ENCODE results near the gene NUDT16L1. TPM values are rescaled to one million over a fixed set of nuclear protein-coding genes. Genes with fewer than 3 reads are reported as not detected.
"Not testable (repeated sequence)": the region's sequence is repeated elsewhere in the genome, so short reads cannot be mapped to it uniquely, and the experiment has no call there.

The NUDT16L1 gene
- total RNA-seq = 10 to 100 TPM; 11.1 to 16.2 TPM
- 10 to 100 TPM; 25.2 to 28.3 TPM for polyA plus RNA-seq
- long read RNA-seq, donor 1, transcript NUDT16L1-201 (3 exons, 1,349 nt) = major isoform, 61 of 72 reads
- long read RNA-seq, donor 1, transcript NUDT16L1-204 (3 exons, 1,406 nt) = minor isoform, 6 of 72 reads
- long read RNA-seq, donor 1, partial matches to known transcripts = 4 of 72 reads
- long read RNA-seq, donor 1, other reads (novel, unspliced or antisense) = 1 of 72 reads
- long read RNA-seq, donor 2, transcript NUDT16L1-201 (3 exons, 1,349 nt) = major isoform, 11 of 13 reads
- long read RNA-seq, donor 2, partial matches to known transcripts = 0 of 13 reads
- long read RNA-seq, donor 2, other reads (novel, unspliced or antisense) = 1 of 13 reads

- 0% methylated on average over 63 to 91 of the region's 91 CpGs for WGBS, 2 donors
- intact Hi-C loops (cut with DNase I) = loop anchor here (1.0 to 5.0 kb wide), 4 partner anchors 74 to 264 kb away; partner anchors contain the start of genes SEC14L5 (in 1 of the 2), UBALD1 (in 1 of the 2) and ZNF500 (in 1 of the 2)
- H3K27me3 ChIP-seq (ENCODE audit: control insufficient read depth in 1 of 2, insufficient read depth in 2 of 2, low read length in 1 of 2) = no peaks in the 10 kb centered on the region
- peaks cover 0 to 3% of the 10 kb centered on the region in 2 donors for H3K36me3 ChIP-seq (ENCODE audit: control insufficient read depth in 1 of 2, insufficient read depth in 2 of 2, low read length in 1 of 2)
- H3K4me1 ChIP-seq (ENCODE audit: control insufficient read depth in 1 of 2, insufficient read depth in 2 of 2, low read length in 2 of 2) = no peaks in the 10 kb centered on the region
- H3K9me3 ChIP-seq (ENCODE audit: control insufficient read depth, low read length) = no peaks in the 10 kb centered on the region
- peak within 1 kb of the TSS; percentile 55 to 74 for H3K4me3 ChIP-seq (ENCODE audit: low read length in 2 of 2)
- peak; percentile 98 to 99 for DNase-seq
- peak within 1 kb of the TSS in 1 of 2 donors; percentile 62 for H3K27ac ChIP-seq (ENCODE audit: low read depth in 1 of 2, low read length in 2 of 2)
- ATAC-seq (ENCODE audit: low FRiP score) = peak; percentile 95
These were observed at the start of gene NUDT16L1 for GRCh38 chr16:4693296-4693955. TSS of gene NUDT16L1 (plus strand) at chr16:4693562. CDS start at chr16:4693727, 165 bp downstream.

DNA sequence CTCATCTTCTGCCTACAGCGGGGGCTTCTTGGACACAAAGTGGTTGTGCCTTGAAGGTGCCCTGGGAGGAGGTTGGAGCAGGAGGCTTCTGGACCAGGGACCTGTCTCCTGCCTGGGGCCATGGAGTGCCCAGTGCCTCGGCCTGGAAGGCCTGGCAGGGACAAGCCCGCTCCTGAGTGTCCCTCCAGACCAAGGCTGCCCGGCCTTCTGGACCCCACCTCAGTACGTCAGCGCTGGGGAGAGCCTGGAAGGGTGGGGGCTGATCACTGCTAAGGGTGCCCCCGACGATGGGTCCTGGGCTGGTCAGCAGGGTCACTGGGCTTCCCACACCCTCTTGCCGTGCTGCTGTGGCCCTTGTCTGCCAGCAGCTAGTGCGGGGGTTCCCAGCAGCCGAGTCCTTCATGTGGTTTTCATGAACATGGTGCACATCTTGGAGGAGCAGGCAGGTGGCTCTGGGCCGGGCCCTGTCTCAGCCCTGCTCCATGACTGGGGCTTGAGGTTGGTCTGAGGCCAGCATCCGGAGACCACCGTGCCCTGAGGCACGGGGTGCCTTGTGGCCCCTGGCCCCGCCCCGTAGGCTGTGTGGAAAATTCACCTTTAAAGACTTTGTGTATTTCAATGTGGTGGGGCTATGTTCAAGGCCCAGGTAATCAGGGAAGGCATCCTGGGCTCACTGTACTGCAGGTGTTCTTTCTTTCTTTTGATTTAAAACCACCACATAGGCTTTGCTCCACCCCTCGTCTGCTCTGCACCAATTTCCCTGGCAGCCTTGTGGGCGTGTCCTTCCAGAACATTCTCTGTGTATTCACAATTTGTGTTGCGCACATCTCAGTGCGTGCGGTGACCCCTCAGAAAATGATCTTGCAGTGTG, 46.4 kb upstream of the NUDT16L1 start:
- ATAC-seq (ENCODE audit: low FRiP score) = no peak
- 95% methylated on average over 22 of the region's 22 CpGs for WGBS, 2 donors
- no peaks in the 10 kb centered on the region for H3K4me1 ChIP-seq (ENCODE audit: control insufficient read depth in 1 of 2, insufficient read depth in 2 of 2, low read length in 2 of 2)

GRCh38 chr16:4647644-4647980, 45.8 kb upstream of the NUDT16L1 start:
- H3K27ac ChIP-seq (ENCODE audit: low read depth in 1 of 2, low read length in 2 of 2) = no peak overlapping the region
- intact Hi-C loops (cut with DNase I) = no loop called here
- no peaks in the 10 kb centered on the region for H3K9me3 ChIP-seq (ENCODE audit: control insufficient read depth, low read length)
- H3K36me3 ChIP-seq (ENCODE audit: control insufficient read depth in 1 of 2, insufficient read depth in 2 of 2, low read length in 1 of 2) = peaks cover 0 to 2% of the 10 kb centered on the region in 2 donors
- 94 to 97% methylated on average over 8 of the region's 8 CpGs for WGBS, 2 donors
- H3K4me1 ChIP-seq (ENCODE audit: control insufficient read depth in 1 of 2, insufficient read depth in 2 of 2, low read length in 2 of 2) = no peaks in the 10 kb centered on the region
- H3K4me3 ChIP-seq (ENCODE audit: low read length in 2 of 2) = no peak overlapping the region
- H3K27me3 ChIP-seq (ENCODE audit: control insufficient read depth in 1 of 2, insufficient read depth in 2 of 2, low read length in 1 of 2) = no peaks in the 10 kb centered on the region
- ATAC-seq (ENCODE audit: low FRiP score) (no peak), DNase-seq (no peak)

More for the DNA sequence above, 46.4 kb upstream of the NUDT16L1 start:
- Histone ChIP-seq H3K36me3 (ENCODE audit: control insufficient read depth in 1 of 2, insufficient read depth in 2 of 2, low read length in 1 of 2) (peaks cover 0 to 2% of the 10 kb centered on the region in 2 donors), H3K27me3 (ENCODE audit: control insufficient read depth in 1 of 2, insufficient read depth in 2 of 2, low read length in 1 of 2) (no peaks in the 10 kb centered on the region), H3K9me3 (ENCODE audit: control insufficient read depth, low read length) (no peaks in the 10 kb centered on the region), H3K4me3 (ENCODE audit: low read length in 2 of 2) (no peak overlapping the region), H3K27ac (ENCODE audit: low read depth in 1 of 2, low read length in 2 of 2) (no peak overlapping the region)
- DNase-seq = no peak
- intact Hi-C loops (cut with DNase I) = no loop called here

GRCh38 chr16:4648917-4649316, 44.4 kb upstream of the NUDT16L1 start:
- no peak for ATAC-seq (ENCODE audit: low FRiP score)

GRCh38 chr16:4649744-4650442, 43.5 kb upstream of the NUDT16L1 start:
- Histone ChIP-seq H3K4me3 (ENCODE audit: low read length in 2 of 2) (no peak overlapping the region), H3K4me1 (ENCODE audit: control insufficient read depth in 1 of 2, insufficient read depth in 2 of 2, low read length in 2 of 2) (no peaks in the 10 kb centered on the region), H3K27ac (ENCODE audit: low read depth in 1 of 2, low read length in 2 of 2) (no peak overlapping the region), H3K36me3 (ENCODE audit: control insufficient read depth in 1 of 2, insufficient read depth in 2 of 2, low read length in 1 of 2) (peaks cover 0 to 2% of the 10 kb centered on the region in 2 donors), H3K27me3 (ENCODE audit: control insufficient read depth in 1 of 2, insufficient read depth in 2 of 2, low read length in 1 of 2) (no peaks in the 10 kb centered on the region), H3K9me3 (ENCODE audit: control insufficient read depth, low read length) (no peaks in the 10 kb centered on the region)
- intact Hi-C loops (cut with DNase I) = loop anchor here in 1 of 2 donors (10.0 kb wide), 1 partner anchor 65 kb away; no protein-coding TSS in a partner anchor
- ATAC-seq (ENCODE audit: low FRiP score) (no peak), DNase-seq (no peak)
- WGBS, 2 donors = 94% methylated on average over 25 of the region's 25 CpGs

More at GRCh38 chr16:4648917-4649316, 44.4 kb upstream of the NUDT16L1 start:
- intact Hi-C loops (cut with DNase I) = no loop called here
- Histone ChIP-seq H3K4me3 (ENCODE audit: low read length in 2 of 2) (no peak overlapping the region), H3K4me1 (ENCODE audit: control insufficient read depth in 1 of 2, insufficient read depth in 2 of 2, low read length in 2 of 2) (no peaks in the 10 kb centered on the region), H3K27ac (ENCODE audit: low read depth in 1 of 2, low read length in 2 of 2) (no peak overlapping the region), H3K9me3 (ENCODE audit: control insufficient read depth, low read length) (no peaks in the 10 kb centered on the region), H3K36me3 (ENCODE audit: control insufficient read depth in 1 of 2, insufficient read depth in 2 of 2, low read length in 1 of 2) (peaks cover 0 to 2% of the 10 kb centered on the region in 2 donors), H3K27me3 (ENCODE audit: control insufficient read depth in 1 of 2, insufficient read depth in 2 of 2, low read length in 1 of 2) (no peaks in the 10 kb centered on the region)
- 92% methylated on average over 13 of the region's 13 CpGs for WGBS, 2 donors
- DNase-seq = no peak

DNA sequence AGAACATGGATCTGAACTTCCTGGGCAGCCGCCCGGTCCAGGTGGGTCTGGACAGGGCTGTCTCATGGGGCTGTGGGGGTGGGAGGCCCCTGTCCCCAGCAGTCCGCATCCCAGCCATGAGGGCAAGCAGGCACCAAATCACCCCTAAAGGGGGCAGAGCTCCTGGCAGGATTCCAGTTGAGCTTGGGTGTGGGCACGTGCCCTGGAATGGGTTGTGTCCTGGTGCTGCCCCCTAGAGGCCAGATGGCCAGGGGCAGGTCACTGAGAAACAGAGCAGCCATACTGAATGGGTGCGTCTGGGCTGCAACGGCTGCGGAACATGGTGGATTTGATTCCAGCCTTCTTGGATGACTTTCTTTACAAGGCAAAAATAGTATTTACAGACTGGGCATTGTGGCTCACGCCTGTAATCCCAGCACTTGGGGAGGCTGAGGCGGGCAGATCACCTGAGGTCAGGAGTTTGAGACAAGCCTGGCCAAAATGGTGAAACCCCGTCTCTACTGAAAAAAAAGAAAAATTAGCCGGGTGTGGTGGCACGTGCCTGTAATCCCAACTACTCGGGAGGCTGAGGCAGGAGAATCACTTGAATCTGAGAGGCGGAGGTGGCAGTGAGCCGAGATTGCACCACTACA, 42.8 kb upstream of the NUDT16L1 start:
- intact Hi-C loops (cut with DNase I) = loop anchor here in 1 of 2 donors (10.0 kb wide), 1 partner anchor 64 kb away; no protein-coding TSS in a partner anchor
- peak in 1 of 2 donors; percentile 73 for DNase-seq
- H3K4me3 ChIP-seq (ENCODE audit: low read length in 2 of 2); ATAC-seq (ENCODE audit: low FRiP score); H3K27me3 ChIP-seq (ENCODE audit: control insufficient read depth in 1 of 2, insufficient read depth in 2 of 2, low read length in 1 of 2); H3K27ac ChIP-seq (ENCODE audit: low read depth in 1 of 2, low read length in 2 of 2); H3K9me3 ChIP-seq (ENCODE audit: control insufficient read depth, low read length); H3K4me1 ChIP-seq (ENCODE audit: control insufficient read depth in 1 of 2, insufficient read depth in 2 of 2, low read length in 2 of 2); H3K36me3 ChIP-seq (ENCODE audit: control insufficient read depth in 1 of 2, insufficient read depth in 2 of 2, low read length in 1 of 2): not testable (repeated sequence)
- 82 to 85% methylated on average over 15 of the region's 15 CpGs for WGBS, 2 donors

DNA sequence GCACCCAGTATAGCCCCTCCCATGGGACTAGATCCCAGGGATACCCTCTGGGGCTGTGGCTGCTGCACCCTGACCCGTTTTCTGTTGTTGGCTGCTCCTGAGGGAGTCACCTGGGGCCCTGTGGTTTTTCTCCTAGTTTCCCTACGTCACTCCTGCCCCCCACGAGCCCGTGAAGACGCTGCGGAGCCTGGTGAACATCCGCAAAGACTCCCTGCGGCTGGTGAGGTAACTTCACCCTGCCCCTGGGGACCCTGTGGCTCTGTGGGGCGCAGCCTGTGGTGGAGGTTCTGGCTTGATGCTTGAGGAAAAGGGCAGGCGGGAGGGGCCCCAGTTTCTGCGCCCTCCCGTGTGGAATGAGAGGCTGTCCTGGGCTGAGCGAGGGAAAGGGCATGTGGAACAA, 41.5 kb upstream of the NUDT16L1 start:
- no peak for DNase-seq
- ATAC-seq (ENCODE audit: low FRiP score) = no peak
- H3K9me3 ChIP-seq (ENCODE audit: control insufficient read depth, low read length) = no peaks in the 10 kb centered on the region
- WGBS, 2 donors = 91 to 93% methylated on average over 13 of the region's 13 CpGs
- peaks cover 0 to 2% of the 10 kb centered on the region in 2 donors for H3K36me3 ChIP-seq (ENCODE audit: control insufficient read depth in 1 of 2, insufficient read depth in 2 of 2, low read length in 1 of 2)
- no peak overlapping the region for H3K4me3 ChIP-seq (ENCODE audit: low read length in 2 of 2)
- H3K27ac ChIP-seq (ENCODE audit: low read depth in 1 of 2, low read length in 2 of 2) = no peak overlapping the region
- H3K4me1 ChIP-seq (ENCODE audit: control insufficient read depth in 1 of 2, insufficient read depth in 2 of 2, low read length in 2 of 2) = no peaks in the 10 kb centered on the region
- intact Hi-C loops (cut with DNase I) = loop anchor here in 1 of 2 donors (10.0 kb wide), 1 partner anchor 63 kb away; no protein-coding TSS in a partner anchor
- no peaks in the 10 kb centered on the region for H3K27me3 ChIP-seq (ENCODE audit: control insufficient read depth in 1 of 2, insufficient read depth in 2 of 2, low read length in 1 of 2)
